NOMO-1 treated with dmso at 0.1 percent for 144 hours (cell line): ENCODE measurements around the gene UBXN1.

ENCODE experiments used
- DNase-seq: peaks from one replicate; lab custom pipeline; 2025; ENCODE audit not compliant: unreplicated experiment; lab: John Stamatoyannopoulos, UW

UBXN1 gene

GRCh38 chr11:62646825-62647608, 31.9 kb downstream of the UBXN1 start:
- no peak for DNase-seq

GRCh38 chr11:62645946-62646824, 32.7 kb downstream of the UBXN1 start, which contains the start of gene GANAB:
TSS of gene GANAB (minus strand) at chr11:62646613. CDS start at chr11:62646599, 14 bp downstream.
- peak; percentile 99 for DNase-seq

GRCh38 chr11:62645671-62645945, 33.3 kb downstream of the UBXN1 start:
- DNase-seq, result no peak

GRCh38 chr11:62644220-62644619, 34.7 kb downstream of the UBXN1 start:
- no peak for DNase-seq

- no peak for DNase-seq
Measured at GRCh38 chr11:62632492-62632891, 46.4 kb downstream of the UBXN1 start.

- no peak for DNase-seq
Measured at GRCh38 chr11:62627713-62628112, 51.2 kb downstream of the UBXN1 start.
